ENCODE measurements around the gene SLC35E4.
"Not testable (repeated sequence)": the region's sequence is repeated elsewhere in the genome, so short reads cannot be mapped to it uniquely, and the experiment has no call there.

GRCh38 chr22:30679895-30680690 lies 44.5 kb downstream of the SLC35E4 start:
- TF ChIP-seq, protein P1, sequence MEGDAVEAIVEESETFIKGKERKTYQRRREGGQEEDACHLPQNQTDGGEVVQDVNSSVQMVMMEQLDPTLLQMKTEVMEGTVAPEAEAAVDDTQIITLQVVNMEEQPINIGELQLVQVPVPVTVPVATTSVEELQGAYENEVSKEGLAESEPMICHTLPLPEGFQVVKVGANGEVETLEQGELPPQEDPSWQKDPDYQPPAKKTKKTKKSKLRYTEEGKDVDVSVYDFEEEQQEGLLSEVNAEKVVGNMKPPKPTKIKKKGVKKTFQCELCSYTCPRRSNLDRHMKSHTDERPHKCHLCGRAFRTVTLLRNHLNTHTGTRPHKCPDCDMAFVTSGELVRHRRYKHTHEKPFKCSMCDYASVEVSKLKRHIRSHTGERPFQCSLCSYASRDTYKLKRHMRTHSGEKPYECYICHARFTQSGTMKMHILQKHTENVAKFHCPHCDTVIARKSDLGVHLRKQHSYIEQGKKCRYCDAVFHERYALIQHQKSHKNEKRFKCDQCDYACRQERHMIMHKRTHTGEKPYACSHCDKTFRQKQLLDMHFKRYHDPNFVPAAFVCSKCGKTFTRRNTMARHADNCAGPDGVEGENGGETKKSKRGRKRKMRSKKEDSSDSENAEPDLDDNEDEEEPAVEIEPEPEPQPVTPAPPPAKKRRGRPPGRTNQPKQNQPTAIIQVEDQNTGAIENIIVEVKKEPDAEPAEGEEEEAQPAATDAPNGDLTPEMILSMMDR (IDR thresholded peaks at IDR 0.05; ENCODE audit: insufficient read depth, low read depth, low read length): not testable (repeated sequence)
- TF ChIP-seq EZH2 (IDR thresholded peaks at IDR 0.05; ENCODE audit: insufficient read depth, low read length): not testable (repeated sequence)

Measured in astrocyte (in vitro differentiated cells and primary cell).